Stomach smooth muscle (tissue), 2 donors: ENCODE results near the gene NFAM1.
A peak's percentile ranks its signal among the peaks of the same experiment; 100 is the strongest.

Source experiments
- H3K27ac ChIP-seq: one replicate; pipeline ENCODE4 v1.7.0; 2013; ENCODE audit warnings: mild to moderate bottlenecking, low read length, inconsistent platforms
- H3K27me3 ChIP-seq, 2 donors: one replicate each; pipeline ENCODE4 v1.7.0; 2013; ENCODE audit warnings: low read length in 2 of 2; ENCODE audit not compliant: insufficient read depth in 2 of 2, control insufficient read depth in 1 of 2
- H3K36me3 ChIP-seq, 2 donors: one replicate each; pipeline ENCODE4 v1.7.0; 2013; ENCODE audit warnings: low read length in 2 of 2; ENCODE audit not compliant: control insufficient read depth in 2 of 2, insufficient read depth in 2 of 2
- H3K4me1 ChIP-seq: one replicate; pipeline ENCODE4 v1.7.0; 2013; ENCODE audit warnings: low read length; ENCODE audit not compliant: control insufficient read depth, insufficient read depth
- H3K4me3 ChIP-seq, 2 donors: one replicate each; pipeline ENCODE4 v1.7.0; 2013; ENCODE audit warnings: low read length in 2 of 2
- H3K9ac ChIP-seq, 2 donors: one replicate each; pipeline ENCODE4 v1.7.0; 2013; ENCODE audit warnings: low read length in 2 of 2, mild to moderate bottlenecking in 1 of 2
- H3K9me3 ChIP-seq, 2 donors: one replicate each; pipeline ENCODE4 v1.7.0; 2013; ENCODE audit warnings: low read length in 2 of 2; ENCODE audit not compliant: control insufficient read depth in 2 of 2
- donor health status: healthy.
- donor health status: Pancreatic carcinoma.

Gene NFAM1

GRCh38 chr22:42412744-42413333 lies 19.4 kb downstream of the NFAM1 start:
- no peaks in the 10 kb centered on the region for H3K27me3 ChIP-seq
- H3K27ac ChIP-seq, result peak overlapping the region; percentile 41
- peaks cover 5% of the 10 kb centered on the region for H3K4me1 ChIP-seq
- peak overlapping the region in 1 of 2 donors; percentile 29 for H3K4me3 ChIP-seq
- no peaks in the 10 kb centered on the region for H3K36me3 ChIP-seq
- no peaks in the 10 kb centered on the region for H3K9me3 ChIP-seq
- H3K9ac ChIP-seq, result peak overlapping the region; percentile 33 to 42

DNA sequence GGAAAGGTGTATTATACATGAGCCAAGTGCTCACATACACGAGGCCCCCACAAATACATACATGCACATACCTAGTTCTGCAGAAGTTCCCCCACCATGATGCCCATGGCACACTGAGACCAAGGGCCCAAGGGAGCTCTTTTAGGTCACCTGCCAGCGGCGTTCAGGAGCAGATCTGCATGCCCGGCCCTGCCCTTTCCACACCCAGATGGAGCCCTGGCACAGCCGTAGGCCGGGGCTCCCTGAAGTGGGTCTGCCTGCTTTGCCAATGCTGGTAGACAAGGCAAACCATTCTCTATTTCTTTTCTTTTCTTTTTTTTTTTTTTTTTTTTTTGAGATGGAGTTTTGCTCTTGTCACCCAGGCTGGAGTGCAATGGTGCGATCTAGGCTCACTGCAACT lies 21.5 kb downstream of the NFAM1 start:
- Histone ChIP-seq H3K9me3 (no peaks in the 10 kb centered on the region), H3K4me1 (peaks cover 5% of the 10 kb centered on the region), H3K9ac (no peak overlapping the region), H3K27me3 (no peaks in the 10 kb centered on the region), H3K36me3 (no peaks in the 10 kb centered on the region), H3K27ac (no peak overlapping the region), H3K4me3 (no peak overlapping the region)

- no peaks in the 10 kb centered on the region for H3K9me3 ChIP-seq
- no peak overlapping the region for H3K27ac ChIP-seq
Observed at GRCh38 chr22:42408810-42409529, 23.2 kb downstream of the NFAM1 start.

GRCh38 chr22:42408276-42408675 lies 23.9 kb downstream of the NFAM1 start:
- H3K27ac ChIP-seq, result no peak overlapping the region
- no peaks in the 10 kb centered on the region for H3K36me3 ChIP-seq
- no peak overlapping the region for H3K4me3 ChIP-seq
- H3K27me3 ChIP-seq, result no peaks in the 10 kb centered on the region
- no peak overlapping the region for H3K9ac ChIP-seq
- H3K9me3 ChIP-seq, result no peaks in the 10 kb centered on the region
- peaks cover 5% of the 10 kb centered on the region for H3K4me1 ChIP-seq

More at GRCh38 chr22:42408810-42409529, 23.2 kb downstream of the NFAM1 start:
- H3K4me3 ChIP-seq, result no peak overlapping the region
- no peaks in the 10 kb centered on the region for H3K27me3 ChIP-seq
- peaks cover 5% of the 10 kb centered on the region for H3K4me1 ChIP-seq
- H3K9ac ChIP-seq, result no peak overlapping the region
- H3K36me3 ChIP-seq, result no peaks in the 10 kb centered on the region

GRCh38 chr22:42404266-42404665 lies 27.9 kb downstream of the NFAM1 start:
- H3K27ac ChIP-seq, result no peak overlapping the region
- H3K36me3 ChIP-seq, result no peaks in the 10 kb centered on the region
- no peak overlapping the region for H3K4me3 ChIP-seq
- H3K27me3 ChIP-seq, result peaks cover 0 to 2% of the 10 kb centered on the region in 2 donors
- no peak overlapping the region for H3K9ac ChIP-seq
- no peaks in the 10 kb centered on the region for H3K9me3 ChIP-seq
- no peaks in the 10 kb centered on the region for H3K4me1 ChIP-seq

- Histone ChIP-seq H3K27me3 (peaks cover 0 to 2% of the 10 kb centered on the region in 2 donors), H3K9me3 (no peaks in the 10 kb centered on the region), H3K27ac (no peak overlapping the region), H3K9ac (no peak overlapping the region), H3K36me3 (no peaks in the 10 kb centered on the region), H3K4me1 (no peaks in the 10 kb centered on the region), H3K4me3 (no peak overlapping the region)
Observed at GRCh38 chr22:42401535-42402334, 30.5 kb downstream of the NFAM1 start.

GRCh38 chr22:42400811-42401534 lies 31.2 kb downstream of the NFAM1 start:
- Histone ChIP-seq H3K36me3 (no peaks in the 10 kb centered on the region), H3K9me3 (no peaks in the 10 kb centered on the region), H3K27me3 (peaks cover 0 to 2% of the 10 kb centered on the region in 2 donors), H3K9ac (no peak overlapping the region), H3K27ac (no peak overlapping the region), H3K4me3 (no peak overlapping the region), H3K4me1 (no peaks in the 10 kb centered on the region)

DNA sequence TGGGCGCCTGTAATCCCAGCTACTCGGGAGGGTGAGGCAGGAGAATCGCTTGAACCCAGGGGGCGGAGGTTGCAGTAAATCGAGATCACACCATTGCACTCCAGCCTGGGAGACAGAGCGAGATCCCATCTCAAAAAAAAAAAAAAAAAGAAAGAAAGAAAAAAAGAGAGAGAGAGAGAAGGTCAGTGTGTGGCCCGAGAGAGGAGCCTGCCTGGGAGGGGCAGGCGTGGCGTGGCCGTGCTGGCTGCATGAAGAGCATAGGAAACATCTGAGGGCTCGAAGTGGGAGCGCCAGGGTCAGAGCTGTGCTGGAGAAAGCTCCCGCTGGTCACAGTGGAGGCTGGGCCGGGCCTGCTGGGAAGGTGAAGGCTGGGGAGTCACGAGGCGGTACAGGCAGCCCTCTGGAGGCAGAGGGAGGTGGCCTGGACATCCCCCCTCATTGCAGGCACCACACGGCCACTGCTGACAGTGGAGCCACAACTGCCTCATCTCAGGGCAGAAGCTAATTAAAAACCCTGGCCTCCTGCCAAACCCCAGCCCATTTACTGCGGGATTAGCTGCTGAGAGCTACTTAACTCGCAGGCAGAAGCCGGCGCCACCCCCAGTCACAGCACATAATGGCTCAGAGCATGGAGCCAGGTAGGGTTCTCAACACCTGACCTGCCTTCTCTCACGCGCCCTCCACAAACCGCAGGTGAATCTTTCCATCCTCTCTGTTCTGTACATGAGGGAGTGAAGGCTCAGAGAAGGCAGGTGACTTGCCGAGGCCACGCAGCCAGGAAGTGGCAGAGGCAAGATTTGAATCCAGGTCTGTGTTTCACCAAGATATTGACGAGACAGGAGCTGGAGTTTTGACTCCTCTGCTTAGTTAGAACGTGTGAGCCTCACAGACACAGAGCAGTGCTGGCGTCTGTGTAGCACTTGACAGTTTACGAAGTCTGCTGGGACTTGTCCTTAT lies 32.6 kb downstream of the NFAM1 start:
- Histone ChIP-seq H3K27ac (no peak overlapping the region), H3K36me3 (no peaks in the 10 kb centered on the region), H3K27me3 (peaks cover 0 to 2% of the 10 kb centered on the region in 2 donors), H3K4me3 (no peak overlapping the region), H3K4me1 (no peaks in the 10 kb centered on the region), H3K9ac (no peak overlapping the region), H3K9me3 (no peaks in the 10 kb centered on the region)

DNA sequence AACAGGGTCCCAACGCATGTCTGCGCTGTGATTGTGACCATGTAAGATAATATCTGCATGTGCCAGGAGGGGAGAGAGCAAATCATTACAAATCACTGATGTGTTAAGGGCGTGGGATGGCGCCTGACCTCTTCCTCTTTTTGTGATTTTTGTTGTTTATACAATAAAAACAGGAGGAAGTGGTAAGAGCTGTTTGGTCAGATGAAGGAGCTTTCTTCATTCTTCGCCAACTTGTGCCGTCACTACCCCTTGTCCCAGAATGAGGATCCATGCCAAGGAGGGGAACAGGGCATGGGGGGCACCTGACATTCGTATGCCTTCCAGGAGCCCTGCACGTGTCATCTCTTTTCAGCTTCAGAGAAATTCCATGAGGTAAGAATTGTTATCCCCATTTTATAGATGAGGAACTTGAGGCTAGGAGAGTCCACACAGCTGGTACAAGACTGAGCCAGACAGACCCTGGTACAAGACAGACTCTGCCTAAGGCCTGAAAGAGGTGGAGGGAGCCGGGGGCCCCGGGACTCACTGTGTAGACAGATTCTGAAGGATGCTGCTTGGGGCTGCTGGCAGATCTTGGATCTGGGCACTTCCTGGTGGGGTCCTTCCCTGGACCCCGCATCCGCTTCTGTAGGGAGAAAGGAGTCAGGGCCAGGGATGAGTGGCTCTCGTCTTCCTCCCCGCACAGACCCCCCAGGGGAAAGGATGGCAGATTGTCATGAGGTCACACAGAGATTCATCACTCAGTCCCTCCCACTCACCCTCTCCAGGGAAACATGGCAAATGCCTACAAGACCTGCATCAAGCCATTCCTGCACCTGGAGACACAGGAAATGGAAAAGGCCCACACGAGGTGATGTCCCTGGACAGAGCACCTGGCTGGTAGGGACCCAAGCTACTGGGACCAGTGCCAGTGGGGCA lies 34.6 kb downstream of the NFAM1 start:
- Histone ChIP-seq H3K36me3 (no peaks in the 10 kb centered on the region), H3K4me3 (no peak overlapping the region), H3K9ac (no peak overlapping the region), H3K27me3 (peaks cover 0 to 2% of the 10 kb centered on the region in 2 donors), H3K9me3 (no peaks in the 10 kb centered on the region), H3K27ac (no peak overlapping the region), H3K4me1 (no peaks in the 10 kb centered on the region)
